GM13976 (cell line): ENCODE results near the gene PPP2R5E.

Experiments used
- DNase-seq: peaks from one replicate; pipeline ENCODE4 v3.0.0; 2012; ENCODE audit warnings: low spot score
- in situ Hi-C: fragments of 300-500 bp; cut with MboI; formaldehyde crosslinking; loops from one replicate; pipeline ENCODE4 v1.12.0; 2022; ENCODE audit warnings: low sequenced_read_pairs, mixed read lengths, inconsistent platforms; ENCODE audit not compliant: unreplicated experiment
- TF ChIP-seq, protein P1 (sequence below): IDR thresholded peaks from 2 replicates; pipeline ENCODE4 v1.5.1; 2012; ENCODE audit warnings: borderline replicate concordance, mild to moderate bottlenecking; ENCODE audit not compliant: insufficient read depth; ENCODE audit errors: extremely low read depth, missing control alignments, control extremely low read depth

Gene PPP2R5E

DNA sequence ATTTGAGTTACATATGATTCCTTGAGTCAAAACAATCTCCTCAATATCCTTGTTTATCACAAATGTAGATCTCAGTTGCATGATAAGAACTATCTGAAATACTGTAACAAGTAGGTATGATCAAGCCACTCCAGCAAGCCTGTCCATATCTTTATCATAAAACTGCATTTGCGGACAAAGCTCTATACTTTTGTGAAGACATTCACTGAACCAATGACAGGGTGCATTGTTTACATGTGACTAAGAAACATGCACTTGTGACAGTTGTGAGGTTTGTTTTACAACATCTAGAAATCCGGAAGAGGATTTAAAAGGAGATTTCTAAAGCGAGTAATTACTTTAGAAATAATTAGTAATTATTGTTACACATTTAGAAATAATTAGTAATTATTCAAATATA, 111.7 kb downstream of the PPP2R5E start:
- TF ChIP-seq, protein P1, sequence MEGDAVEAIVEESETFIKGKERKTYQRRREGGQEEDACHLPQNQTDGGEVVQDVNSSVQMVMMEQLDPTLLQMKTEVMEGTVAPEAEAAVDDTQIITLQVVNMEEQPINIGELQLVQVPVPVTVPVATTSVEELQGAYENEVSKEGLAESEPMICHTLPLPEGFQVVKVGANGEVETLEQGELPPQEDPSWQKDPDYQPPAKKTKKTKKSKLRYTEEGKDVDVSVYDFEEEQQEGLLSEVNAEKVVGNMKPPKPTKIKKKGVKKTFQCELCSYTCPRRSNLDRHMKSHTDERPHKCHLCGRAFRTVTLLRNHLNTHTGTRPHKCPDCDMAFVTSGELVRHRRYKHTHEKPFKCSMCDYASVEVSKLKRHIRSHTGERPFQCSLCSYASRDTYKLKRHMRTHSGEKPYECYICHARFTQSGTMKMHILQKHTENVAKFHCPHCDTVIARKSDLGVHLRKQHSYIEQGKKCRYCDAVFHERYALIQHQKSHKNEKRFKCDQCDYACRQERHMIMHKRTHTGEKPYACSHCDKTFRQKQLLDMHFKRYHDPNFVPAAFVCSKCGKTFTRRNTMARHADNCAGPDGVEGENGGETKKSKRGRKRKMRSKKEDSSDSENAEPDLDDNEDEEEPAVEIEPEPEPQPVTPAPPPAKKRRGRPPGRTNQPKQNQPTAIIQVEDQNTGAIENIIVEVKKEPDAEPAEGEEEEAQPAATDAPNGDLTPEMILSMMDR = no peak
- in situ Hi-C loops = no loop called here
- no peak for DNase-seq

- DNase-seq = no peak
- in situ Hi-C loops = no loop called here
- TF ChIP-seq, protein P1 = no peak
Measured at GRCh38 chr14:63428486-63428885, 114.7 kb downstream of the PPP2R5E start.

- in situ Hi-C loops = no loop called here
- TF ChIP-seq, protein P1 = no peak
- no peak for DNase-seq
Measured at GRCh38 chr14:63426838-63427352, 116.3 kb downstream of the PPP2R5E start.

GRCh38 chr14:63423889-63424288, 119.3 kb downstream of the PPP2R5E start:
- TF ChIP-seq, protein P1 = no peak
- in situ Hi-C loops = no loop called here
- DNase-seq = no peak

GRCh38 chr14:63423381-63423780, 119.8 kb downstream of the PPP2R5E start:
- TF ChIP-seq, protein P1 = no peak
- DNase-seq = no peak
- in situ Hi-C loops = no loop called here

GRCh38 chr14:63421919-63422318, 121.3 kb downstream of the PPP2R5E start:
- in situ Hi-C loops = no loop called here
- no peak for DNase-seq
- TF ChIP-seq, protein P1 = no peak
